NCI-H446 (cell line): Measurements from ENCODE around the gene ZSCAN20.

Experiments
- DNase-seq, 2 experiments: peaks; one replicate each; lab custom pipeline; 2025; lab: John Stamatoyannopoulos, UW

The ZSCAN20 gene

GRCh38 chr1:33535334-33535733 lies 62.9 kb downstream of the ZSCAN20 start:
- no peak for DNase-seq

GRCh38 chr1:33537885-33538284 lies 65.4 kb downstream of the ZSCAN20 start:
- no peak for DNase-seq

GRCh38 chr1:33541966-33542365 lies 69.5 kb downstream of the ZSCAN20 start:
- DNase-seq = no peak
